HG03097 (cell line): Measurements from ENCODE around the gene CASS4.

Experiments
- ATAC-seq: cut with Tn5 transposase; IDR thresholded peaks from one replicate; pipeline ENCODE4 v1.9.1; 2021; ENCODE audit not compliant: unreplicated experiment, low FRiP score

The CASS4 gene

DNA sequence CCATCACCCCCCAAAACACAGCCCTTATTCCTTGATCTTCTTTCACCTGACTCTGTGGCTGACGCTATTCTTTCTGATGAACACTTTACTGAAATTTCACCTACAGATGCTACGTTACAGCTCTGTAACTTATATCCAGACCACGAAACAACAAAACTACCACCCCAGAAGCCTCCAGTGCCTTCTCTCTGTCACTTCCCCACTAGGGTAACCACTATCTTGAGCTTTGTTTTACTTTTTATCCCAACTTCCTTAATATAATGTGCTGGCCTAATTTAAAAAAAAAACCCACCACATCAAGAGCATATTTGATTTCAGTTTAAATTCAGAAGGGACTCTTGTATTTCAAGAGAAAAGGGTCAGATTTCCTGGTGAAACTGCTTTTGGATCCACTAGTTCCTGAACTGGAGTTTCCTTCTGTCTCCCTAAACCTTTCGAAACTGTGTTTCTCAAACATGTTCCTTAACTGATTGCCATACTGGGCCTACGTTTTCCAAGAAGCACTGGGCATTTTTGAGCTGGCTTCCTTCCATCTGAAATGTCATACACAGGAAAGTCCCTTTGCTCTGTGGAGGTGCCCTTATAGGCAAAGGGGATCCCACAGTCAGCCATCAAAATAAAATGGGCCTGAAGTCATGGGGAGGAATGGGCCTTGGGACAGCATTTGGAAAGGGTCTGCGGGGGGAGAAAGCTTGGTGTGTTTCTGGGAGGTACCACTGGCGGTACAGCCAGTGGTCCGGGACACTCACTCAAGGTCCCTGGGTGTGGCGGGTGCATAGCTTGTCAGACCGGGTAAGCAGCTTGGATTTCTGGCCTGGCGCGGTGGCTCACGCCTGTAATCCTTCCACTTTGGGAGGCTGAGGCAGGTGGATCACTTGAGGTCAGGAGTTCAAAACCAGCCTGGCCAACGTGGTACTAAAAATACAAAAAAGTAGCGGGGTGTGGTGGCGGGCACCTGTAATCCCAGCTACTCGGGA lies 30.6 kb downstream of the CASS4 start:
- no peak for ATAC-seq

DNA sequence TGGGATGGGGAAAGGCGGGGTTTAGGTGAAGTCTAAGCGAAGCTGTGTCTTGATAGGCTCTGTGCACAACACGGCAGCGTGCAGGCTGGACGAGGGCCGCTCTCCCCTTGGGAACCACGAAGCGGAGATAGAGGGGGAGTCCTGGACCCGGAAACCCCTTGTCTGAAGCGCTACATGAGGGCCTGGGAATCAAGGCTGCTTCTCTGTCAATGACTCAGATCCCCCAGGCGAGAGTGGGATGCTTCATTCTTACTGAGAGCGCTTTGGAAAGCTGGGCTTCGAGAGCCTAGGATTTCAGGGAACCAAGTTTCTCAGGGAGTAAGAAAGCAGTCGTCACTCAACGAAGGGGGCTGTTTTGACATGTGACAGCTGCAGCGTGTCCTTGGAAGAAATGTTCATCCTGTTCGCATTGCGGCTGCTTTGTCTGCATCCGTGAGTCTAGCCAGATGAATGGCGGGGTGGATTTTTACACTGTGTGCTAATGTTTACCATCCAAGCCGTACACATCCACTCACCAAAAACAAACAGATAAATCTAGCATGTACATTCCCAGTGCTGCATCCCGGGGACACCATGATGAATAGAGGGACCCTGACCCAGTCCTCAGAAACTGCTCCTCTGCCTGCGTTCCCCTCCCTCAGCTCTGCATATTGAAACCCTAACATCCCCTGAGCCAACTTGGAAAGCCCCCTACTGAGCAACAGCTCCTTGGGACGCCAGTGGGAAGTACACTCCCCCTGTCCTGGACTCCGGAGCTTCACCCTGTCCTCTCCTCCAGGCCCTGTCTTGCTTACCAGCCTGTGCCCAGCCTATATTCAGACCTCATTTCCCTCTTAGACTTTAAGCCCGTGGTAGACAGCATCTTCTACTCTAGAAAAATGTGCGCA lies 31.8 kb downstream of the CASS4 start:
- no peak for ATAC-seq

DNA sequence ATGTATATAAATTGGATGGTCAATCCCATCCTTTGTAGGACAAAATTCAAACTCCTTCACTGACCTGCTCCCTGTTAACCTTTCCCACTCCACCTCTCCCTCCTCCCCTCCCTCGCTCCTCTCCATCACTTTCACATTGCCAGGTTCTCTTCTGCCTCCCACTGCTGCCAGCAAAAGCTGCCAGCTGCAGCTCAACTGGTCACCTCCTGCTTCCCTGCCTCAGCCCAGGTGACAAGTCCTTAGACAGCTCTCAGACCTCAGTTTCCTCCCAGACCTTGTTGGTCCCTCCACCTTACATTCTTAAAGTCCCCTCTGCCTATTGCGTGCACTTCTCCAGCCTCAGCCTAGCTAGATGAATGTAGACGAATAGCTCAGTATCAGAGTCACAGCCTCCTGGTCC lies 33.1 kb downstream of the CASS4 start:
- ATAC-seq, result no peak

DNA sequence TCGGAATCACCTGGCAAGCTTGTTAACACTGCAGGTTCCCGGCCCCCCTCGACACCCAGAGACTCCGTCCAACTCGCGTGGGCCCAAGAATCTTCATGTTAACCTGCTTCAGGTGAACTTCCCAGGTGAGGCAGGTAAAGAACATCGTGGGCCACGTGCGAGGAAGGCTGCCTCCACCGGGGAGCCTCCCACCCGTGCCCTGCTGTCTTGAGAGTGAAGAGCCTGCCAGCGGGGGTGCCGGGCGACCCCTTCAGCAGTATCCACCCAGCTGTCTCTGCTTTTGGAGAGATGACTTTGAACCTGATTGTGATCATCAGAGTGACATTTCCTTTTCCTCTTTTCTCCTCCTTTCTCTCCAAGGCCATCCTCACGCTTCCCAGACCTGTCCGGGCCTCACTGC lies 33.5 kb downstream of the CASS4 start:
- no peak for ATAC-seq

DNA sequence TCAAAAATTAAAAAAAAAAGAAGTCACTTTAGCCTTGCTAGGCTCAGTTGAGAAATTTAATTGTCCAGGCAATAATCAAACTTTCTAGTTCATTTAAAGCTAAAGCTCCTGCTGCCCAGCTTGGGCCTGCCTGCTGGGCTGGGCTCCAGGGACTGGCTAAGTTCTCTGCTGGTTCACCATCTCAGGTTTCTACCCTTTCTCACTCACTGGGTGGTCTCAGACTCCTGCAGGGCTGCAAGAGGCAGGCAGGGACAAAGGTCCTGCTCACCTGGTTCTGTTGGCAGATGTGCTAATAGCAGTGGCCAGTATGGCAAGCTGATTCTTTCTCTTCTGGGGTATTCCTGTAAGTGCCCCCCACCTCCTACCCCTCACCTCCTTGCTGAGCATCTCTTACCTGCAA lies 35.2 kb downstream of the CASS4 start:
- no peak for ATAC-seq

DNA sequence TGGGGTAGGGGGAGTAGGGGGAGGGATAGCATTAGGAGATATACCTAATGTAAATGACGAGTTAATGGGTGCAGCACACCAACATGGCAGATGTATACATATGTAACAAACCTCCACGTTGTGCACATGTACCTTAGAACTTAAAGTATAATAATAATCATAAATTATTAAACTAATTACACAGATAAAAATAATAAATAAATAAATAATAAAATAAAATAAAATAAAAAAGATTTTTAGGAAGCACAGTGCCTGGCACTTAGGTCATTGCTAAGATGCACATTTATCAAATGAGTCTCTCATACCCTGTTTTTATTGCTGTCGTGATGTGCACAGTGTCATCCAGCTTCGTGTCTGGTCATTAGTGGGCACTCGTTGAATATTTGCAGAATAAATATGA lies 37.4 kb downstream of the CASS4 start:
- ATAC-seq, result no peak

DNA sequence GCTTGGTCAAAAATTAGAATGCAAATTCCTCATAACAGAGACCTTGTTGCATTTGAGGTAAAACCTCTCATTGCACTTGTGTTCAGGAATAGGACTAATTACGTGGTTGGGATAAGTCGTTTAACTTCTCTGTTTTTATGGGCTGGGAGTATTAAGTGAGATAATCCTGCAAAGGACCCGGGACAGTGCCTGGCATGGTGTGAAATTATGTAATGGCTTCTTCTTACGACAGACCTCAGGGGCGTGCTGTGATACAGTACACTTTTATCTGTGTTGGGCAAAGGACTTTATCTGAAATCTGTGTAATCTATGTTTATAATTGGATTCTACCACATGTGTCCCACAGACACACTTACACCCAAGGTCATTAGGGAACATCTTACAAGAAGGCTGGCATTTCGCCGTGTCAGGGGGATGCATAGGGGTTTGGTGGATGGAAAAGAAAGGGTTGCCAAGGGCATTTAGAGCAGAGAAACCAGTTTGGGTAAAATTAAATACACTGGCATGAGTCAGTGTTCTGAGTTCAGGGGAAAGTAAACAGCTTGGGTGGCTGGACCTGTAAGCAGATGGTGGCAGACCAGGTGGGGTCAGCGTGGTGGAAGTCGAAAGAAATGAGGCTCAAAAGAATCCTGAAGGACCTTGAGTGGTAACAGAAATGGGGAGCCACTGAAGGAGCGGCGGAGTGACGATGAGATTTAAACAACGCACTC lies 39.2 kb downstream of the CASS4 start:
- ATAC-seq, result no peak

DNA sequence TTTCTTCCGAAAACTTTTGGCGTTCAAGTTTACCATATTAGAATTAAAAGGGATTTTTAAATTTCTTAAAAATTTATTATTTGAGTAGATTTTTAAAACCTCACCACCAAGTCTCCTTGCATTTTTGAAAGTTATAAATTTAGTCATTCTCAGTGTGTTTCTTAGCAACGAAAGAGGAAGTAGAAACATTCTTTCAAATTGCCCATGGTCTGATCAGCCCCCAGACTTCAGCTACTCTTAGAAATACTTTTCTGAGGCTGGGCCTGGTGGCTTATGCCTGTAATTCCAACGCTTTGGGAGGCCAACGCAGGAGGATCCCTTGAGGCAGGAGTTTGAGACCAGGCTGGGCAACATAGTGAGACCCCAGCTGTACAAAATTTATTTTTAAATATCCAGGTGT lies 41.3 kb downstream of the CASS4 start:
- no peak for ATAC-seq

DNA sequence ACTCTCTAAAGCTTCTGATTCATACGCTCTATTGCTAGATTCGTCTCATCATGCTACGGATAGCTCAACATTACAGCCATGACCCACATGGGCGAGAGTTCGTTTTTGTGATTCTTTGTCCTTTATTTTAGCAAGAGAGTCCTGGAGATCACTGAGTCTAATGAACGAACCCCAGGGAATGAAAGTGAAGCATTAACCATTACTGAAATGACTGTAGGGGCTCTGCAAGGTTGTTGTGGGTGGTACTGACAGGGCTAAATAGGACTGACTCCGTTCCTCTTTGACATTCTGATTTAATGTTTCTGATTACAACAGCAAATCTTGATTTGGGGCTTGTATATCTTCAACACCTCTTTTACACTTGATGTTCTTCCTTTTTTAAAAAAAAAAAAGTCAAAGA lies 42.7 kb downstream of the CASS4 start:
- no peak for ATAC-seq

DNA sequence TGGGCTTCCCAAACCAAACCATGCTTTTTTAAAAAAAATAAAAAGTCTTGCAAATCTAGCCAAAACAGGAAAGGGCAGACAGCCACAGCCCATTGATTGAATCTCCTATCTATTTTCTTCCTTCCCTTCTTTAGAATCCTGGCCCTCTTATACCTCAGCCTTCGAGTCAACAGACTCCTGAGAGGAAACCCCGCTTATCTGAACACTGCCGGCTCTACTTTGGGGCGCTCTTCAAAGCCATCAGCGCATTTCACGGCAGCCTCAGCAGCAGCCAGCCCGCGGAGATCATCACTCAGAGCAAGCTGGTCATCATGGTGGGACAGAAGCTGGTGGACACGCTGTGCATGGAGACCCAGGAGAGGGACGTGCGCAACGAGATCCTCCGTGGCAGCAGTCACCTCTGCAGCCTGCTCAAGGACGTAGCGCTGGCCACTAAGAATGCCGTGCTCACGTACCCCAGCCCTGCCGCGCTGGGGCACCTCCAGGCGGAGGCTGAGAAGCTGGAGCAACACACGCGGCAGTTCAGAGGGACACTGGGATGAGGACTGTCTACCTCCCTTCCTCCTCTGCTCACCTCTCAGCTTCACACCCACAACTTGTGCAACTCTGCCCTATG lies 46.3 kb downstream of the CASS4 start:
- no peak for ATAC-seq

DNA sequence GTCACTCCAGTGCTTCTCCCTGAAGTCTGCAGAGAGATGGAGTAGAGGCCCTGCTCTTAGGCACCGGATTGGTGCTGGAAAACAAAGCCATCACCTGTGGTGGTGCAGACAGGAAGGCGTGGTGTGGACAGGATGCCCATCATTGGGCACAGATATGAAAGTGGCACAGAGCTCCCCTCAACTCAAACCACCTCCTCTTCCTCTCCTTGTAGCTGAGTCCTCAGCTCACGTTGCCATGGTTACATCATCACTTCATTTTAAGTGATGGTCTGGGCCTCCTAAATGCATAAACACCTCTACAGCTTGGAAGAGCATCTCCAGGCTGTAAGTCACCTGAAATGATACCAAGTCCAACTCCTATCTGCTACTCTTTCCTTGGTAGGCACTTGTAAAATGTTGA lies 48.4 kb downstream of the CASS4 start:
- no peak for ATAC-seq

DNA sequence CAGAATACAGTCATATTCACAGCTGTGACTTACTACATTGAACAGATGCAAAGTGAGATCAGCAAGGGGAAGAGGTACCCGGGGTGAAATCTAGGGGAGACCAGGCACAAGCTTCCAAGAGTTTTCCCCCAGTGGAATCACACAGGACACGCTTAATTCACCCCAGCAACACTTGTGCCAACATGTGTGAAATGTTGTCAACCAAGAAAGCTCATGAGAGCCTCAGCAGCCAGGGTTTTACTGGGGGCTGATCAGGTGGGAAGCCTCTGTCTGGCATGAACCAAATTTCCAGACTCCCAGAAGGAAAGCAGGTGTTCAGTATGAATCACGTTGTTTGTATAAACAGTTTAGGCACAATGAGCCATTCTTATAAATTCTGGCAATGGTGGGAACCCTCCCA lies 49.5 kb downstream of the CASS4 start:
- no peak for ATAC-seq

DNA sequence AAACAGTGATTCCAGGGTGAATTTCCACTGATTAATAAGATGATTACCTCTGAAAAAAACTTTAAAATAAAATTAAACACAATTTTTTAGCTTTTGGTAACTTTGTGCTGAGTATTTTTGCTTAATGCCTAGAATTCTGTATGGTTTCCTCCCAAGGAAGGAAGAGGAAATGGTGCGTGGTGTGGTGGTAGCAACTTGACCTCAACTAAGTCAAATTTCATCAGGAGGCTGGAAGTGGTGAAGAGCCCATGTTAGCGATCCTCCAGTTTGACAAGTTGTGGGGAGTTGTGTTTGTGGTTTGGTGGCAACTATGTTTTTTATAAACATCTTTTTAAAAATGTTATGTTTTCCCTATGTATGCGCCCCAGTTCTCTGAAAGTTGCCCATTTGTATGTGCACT lies 51.4 kb downstream of the CASS4 start:
- ATAC-seq, result no peak

DNA sequence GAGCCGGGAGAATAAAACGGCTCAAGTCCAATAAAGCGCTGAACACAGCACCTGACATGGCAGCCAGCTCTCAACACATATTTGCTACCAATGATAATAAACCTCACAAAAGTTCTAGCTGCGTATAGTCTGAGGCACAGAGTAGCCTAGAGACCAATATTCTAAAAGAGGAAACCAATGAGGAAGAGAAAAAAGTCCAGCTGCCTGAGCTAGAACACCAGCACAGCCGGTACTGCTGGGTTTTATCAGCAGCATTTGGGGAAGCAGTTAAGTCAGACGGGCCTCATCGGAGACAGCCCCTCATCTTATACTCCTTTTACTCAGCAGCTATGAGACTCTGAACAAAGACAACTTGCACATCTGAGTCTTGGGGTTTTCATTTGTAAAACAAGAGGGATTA lies 53.9 kb downstream of the CASS4 start:
- no peak for ATAC-seq

DNA sequence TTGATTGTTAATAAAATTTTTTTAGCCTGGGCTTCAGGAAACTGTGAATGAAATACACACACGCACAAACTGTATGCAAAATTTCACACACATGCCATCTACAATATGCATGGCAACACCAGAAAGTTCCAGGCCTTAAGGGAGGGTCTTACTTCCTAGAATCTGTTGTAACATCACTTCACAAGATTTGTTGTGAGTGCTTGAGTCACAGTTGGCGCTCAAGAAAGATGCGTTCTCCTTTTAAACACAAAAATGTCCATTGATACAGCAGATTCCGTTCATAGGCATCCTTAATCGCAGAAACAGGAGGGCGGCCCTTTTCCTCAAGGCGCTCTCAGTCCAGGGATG lies 55.9 kb downstream of the CASS4 start:
- ATAC-seq, result no peak

DNA sequence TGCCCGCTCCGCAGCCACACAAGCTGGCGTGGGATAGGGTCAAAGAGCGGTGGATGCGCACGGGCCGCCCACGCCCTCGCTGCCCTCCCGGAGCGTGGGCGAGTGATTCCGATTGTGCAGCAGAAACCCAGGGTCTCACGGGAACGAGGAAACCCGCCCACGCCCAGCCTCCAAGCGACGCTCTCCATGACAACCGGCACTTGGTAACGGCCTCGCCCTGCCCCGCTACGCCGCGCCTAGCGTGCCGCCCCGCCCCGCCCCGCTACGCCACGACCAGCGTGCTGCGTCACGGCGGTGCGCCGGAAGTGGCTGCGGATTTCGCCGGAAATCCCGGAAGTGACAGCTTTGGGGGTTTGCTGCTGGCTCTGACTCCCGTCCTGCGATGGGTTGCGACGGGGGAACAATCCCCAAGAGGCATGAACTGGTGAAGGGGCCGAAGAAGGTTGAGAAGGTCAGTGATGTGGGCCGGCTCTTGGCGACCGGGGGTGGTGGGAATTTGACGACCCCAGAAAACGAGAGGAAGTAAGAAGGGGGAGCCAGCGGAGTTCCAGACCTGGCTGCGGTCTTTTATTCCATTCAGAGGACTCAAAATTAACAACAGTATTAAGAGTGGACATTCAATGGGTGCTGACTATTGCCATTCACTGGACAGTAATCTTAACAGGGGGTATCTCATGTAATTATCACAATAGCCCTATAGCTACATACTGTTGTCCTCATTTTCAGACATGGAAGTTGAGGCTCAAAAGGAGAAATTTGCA lies 56.4 kb downstream of the CASS4 start, which contains the start of gene RTF2:
TSS of gene RTF2 (plus strand) at position 312 of the 761 bp plus-strand sequence. CDS start at position 383, 71 bp downstream.
- ATAC-seq, result peak; percentile 98

DNA sequence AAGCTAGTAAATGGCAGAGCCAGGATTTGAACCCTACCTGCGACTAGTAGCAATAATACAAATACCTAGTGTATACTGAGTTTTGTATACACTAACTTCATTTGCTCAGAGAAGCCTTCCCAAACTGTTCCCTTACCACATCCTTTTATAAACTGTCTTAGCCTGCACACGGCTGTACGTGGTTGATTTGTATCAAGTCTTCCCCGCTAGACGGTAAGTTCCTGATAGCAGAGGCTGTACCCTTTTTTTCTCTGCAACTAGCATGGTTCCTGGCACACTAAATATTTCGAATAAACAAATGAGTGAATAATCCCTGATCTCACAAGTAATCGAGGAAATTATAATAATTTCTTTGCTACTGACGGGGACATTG lies 57.0 kb downstream of the CASS4 start:
- ATAC-seq, result no peak

DNA sequence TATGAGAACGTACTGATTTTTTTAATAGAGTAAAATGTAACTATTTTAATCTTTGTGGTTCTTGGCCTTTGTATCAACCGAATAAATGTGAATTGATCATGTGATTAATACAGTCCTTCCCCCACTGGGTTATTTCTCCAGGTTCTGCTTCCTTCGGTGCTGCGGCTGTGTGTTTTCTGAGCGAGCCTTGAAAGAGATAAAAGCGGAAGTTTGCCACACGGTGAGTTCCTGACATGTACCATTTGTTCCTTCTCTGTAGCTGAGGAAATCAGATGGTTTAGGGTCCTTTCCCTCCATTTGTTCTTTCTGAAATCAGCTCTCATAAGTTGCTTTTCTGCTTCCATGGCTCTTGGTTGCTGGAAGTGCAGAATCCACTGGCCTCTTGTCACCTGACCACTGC lies 71.9 kb downstream of the CASS4 start:
- ATAC-seq, result no peak

DNA sequence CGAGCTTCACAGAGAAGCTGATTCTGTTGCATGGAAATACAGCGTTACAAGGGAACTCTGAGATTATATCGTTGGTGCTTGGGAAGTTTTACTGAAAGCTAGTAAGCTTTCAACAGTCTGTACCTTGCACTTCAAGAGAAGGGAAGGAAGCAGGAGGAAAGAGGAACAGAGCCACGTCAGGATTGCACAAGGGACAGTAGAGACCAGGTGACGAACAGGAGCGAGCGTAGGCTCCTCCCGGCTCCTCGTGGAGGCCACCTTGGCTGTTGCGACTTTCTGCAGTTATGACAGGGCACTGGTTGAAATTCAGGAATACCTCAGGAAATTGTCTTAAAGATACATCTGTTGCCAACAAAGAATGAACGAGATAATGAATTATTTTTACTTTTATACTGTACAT lies 75.2 kb downstream of the CASS4 start:
- ATAC-seq, result no peak

DNA sequence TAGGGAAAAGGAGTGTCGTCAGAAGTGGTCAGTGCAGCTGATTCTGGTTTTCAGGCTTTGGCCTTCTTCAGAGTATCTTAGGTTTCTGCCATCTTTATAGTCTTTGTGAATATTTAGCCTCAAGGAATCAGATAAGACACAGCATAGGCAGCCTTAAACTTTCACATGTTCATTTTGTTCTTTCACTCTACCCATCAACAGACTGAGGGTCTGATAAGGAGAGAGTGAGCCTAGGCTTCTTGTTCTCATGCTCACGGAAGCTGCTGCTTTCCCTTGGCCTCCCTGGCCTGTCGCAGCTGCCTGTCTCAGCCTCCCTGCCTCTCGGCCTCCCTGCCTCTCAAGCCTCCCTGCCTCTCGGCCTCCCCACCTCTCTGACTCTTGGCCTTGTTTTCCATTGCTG lies 76.5 kb downstream of the CASS4 start:
- ATAC-seq, result no peak
